Stimulated activated CD8-positive, alpha-beta memory T cell treated with anti-CD3 and anti-CD28 coated beads, Interleukin-4, amount 100 ng/mL, for 24 hours (primary cell): ENCODE measurements around the gene SPDYE4.

ENCODE experiments used
- DNase-seq: peaks from one replicate; pipeline ENCODE4 v3.0.0-alpha.2; 2020; ENCODE audit warnings: low read depth

SPDYE4 gene

DNA sequence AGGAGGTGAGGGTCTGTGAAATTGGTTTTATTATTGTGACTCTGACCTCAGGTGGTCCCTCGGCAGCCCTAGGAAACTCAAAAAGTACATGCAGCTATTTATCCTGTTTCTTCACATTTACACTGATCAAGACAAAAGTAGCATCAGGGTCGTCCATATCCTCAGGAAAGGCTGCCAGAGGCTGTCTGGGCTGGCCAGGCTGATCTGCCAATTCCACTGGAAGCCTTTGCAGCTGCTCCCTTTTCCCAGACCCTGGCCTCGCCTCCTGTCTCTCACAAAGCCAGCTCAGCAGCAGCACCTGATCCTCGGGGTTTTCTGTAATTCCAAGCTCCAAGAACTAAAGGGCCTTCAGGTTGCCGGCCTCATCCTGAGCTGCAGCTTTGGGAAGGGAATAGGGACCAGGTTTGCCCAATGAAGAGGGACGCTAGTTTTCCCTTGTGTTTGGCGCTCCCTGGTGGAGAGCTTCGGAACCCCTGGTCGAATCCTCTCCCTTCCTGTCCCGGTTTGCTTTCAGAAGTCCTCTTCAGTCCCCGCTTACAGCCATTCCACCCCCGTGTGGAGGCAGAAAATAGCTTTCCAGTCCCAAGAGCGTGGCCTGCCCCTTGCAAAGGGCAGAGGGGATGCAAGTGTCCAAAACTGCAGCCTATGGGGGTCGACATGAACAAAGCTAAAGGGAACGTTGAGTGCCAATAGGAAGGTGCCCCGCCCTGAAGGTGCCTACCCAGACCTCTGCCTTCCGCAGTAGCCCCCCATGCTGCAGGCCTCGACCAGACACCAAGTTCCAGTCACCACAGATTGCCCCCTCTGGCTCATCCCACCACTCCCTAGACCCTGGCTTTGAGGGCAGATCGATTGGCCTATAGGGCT lies 27.4 kb upstream of the SPDYE4 start:
- DNase-seq, result peak; percentile 45

GRCh38 chr17:8782176-8782575 lies 23.8 kb upstream of the SPDYE4 start:
- DNase-seq, result no peak

- DNase-seq, result no peak
These were observed 23.4 kb upstream of the SPDYE4 start for GRCh38 chr17:8781776-8782175.

GRCh38 chr17:8776881-8777280 lies 18.5 kb upstream of the SPDYE4 start:
- DNase-seq, result no peak

GRCh38 chr17:8776248-8776647 lies 17.9 kb upstream of the SPDYE4 start:
- no peak for DNase-seq

- DNase-seq, result no peak
These were observed 8.4 kb upstream of the SPDYE4 start for GRCh38 chr17:8766731-8767130.

GRCh38 chr17:8762012-8762411 lies 3.7 kb upstream of the SPDYE4 start:
- no peak for DNase-seq

DNA sequence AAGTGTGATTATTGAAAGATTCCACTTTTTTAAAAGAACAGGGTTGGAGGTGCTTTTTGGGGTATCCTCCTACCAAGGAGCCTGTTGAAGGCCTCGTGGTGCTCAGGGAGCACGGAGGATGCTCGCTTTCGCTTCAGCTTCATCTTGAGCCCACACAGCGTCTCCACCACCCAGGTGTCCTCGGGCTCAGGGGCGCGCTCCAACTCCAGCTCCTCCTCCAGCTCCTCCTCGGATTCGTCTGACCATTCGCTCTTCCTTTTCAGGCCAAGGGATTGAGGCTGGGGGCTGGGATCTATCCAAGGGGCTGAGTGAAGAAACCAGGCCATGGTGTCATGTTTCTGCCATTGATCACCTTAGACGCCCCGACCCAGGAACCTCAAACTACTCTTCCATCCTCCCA lies 1.2 kb downstream of the SPDYE4 start:
- no peak for DNase-seq

DNA sequence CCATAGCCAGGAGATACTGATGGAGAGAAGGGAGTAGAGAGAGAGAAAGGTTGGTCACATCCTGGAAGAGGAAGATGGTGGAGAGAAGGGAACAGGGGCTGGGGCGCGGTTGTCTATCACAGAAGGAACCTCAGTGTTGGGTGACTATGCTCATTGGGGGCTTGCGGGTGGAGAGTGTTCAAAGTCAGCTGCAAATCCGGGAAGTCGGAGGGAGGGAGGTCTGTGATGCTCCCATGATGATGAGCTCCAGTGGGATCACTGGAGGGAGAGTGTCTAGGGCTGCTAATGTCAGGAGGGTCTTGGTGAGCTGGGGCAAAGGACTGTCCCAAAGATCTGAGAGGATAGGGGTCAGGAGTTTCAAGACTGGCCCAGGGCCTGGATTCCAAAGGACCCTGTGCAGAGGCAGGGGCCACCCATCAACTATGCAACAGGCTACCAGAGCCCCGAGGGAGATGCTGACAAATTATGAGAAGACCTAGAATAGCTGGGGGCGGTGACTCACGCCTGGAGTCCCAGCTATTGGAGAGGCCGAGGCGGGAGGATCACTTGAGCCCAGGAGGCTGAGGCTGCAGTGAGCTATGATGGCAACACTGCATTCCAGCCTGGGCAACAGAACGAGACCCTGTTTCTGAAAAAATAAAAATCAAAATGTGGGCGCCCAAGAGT lies 2.6 kb downstream of the SPDYE4 start:
- DNase-seq, result no peak

DNA sequence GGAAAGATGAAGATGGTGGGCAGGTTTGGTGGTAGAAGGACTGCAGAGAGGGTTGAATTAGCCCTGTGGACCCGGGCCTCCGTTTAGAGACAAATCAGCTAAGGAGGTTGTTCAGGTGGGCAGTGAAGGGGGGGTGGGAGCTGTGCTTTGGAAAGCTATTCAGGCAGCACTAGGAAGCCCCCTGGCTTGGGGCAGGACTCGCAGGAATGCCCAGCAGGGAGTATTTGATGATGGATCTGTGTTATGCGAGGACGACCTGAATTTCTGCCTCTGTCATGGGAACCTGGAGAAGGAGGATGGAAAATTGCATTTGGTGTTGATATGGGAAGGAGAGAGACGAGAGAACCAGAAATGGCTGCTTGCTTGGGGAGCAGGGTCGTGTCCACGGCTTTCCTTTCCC lies 3.5 kb downstream of the SPDYE4 start:
- no peak for DNase-seq

- no peak for DNase-seq
These were observed 4.3 kb downstream of the SPDYE4 start for GRCh38 chr17:8753976-8754440.

DNA sequence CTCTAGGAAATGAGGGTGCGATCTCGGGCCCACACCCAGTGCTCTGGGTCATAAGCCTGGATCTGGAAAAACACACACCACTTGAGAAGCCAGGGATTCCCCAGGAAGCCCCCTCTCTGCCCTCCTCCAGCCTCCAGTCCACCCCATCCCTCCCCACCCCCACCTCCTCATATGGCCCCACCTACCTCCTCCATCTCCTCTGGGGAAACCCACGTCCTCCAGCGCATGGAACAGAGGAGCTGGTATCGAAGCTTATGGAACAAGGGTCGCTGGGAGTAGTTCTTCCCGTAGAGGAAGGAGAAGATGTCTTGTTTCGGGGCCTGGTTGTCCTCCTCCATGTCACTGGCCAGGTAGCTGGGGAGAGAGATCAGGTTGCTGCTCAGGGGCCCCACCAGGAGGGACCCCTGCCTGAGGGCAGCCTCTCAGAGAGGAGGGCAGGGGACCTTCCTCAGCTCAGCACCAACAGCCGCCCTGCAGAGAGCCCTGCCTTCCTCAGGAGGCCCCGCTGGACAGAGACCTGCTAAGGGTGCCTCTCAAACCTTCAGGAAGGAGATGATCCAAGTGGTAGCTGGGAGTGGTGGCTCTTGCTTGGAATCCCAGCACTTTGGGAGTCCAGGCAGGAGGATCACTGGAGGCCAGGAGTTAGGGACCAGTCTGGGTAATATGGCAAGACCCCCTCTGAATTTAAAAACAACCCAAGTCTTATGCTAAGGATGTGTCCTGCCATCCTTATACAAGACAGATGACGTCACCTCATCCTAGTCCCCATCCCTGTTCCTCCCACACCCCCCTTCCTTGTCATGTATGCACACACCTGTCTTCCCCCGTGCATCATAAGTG lies 5.0 kb downstream of the SPDYE4 start:
- DNase-seq, result no peak

DNA sequence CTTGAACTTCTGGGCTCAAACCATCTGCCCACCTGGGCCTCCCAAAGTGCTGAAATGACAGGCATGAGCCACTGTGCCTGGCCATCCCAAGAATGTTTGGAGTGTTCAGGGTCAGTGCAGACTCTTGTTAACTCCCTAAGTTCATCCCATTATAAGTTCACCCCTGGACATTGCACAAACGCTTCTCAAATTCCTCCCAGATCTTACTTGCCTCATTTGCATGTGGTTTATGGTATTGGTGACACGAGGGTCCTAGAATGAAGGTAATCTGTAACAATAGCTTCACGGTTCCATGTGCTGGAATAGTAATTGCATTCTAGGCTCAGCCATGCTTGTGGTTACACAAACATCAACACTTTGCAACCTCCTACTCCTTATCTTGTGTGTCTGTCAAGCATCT lies 8.7 kb downstream of the SPDYE4 start:
- DNase-seq, result no peak

- no peak for DNase-seq
These were observed 10.6 kb downstream of the SPDYE4 start for GRCh38 chr17:8747742-8748141.

DNA sequence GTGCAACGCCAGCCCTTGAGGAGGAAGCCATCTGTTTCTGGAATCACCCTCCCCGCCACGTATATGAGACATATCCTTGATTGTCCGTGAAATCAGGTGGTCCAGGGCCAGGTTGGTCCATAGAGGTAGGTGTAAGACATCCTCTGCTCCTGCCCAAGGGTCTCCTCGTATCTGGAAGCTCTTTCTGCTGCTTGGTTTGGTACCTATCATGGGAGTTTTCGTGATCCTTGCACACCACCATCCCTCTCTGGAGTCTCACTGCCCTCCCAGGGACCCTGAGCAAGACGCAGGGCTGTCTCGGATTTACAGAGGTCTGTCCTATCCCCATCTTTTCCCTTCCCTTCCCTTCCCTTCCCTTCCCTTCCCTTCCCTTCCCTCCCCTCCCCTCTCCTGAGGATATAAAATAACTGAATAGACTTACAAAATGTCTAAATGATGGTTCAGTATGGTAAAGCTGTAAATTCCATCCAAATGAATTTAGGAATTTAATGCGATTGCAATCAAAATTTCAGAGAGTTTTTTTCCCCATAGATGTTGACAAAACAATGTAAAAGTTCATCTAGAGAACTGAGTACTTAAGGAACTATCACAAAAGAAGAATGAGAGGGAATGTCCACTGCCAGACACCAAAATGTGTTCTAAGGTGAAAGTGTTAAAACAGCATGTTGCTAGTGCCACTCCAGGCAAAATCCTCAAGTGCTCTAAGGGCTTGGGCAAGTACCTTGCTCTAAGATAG lies 11.7 kb downstream of the SPDYE4 start:
- no peak for DNase-seq

GRCh38 chr17:8745586-8746500 lies 12.5 kb downstream of the SPDYE4 start:
- DNase-seq, result peak; percentile 75

GRCh38 chr17:8744086-8744785 lies 14.1 kb downstream of the SPDYE4 start:
- no peak for DNase-seq

DNA sequence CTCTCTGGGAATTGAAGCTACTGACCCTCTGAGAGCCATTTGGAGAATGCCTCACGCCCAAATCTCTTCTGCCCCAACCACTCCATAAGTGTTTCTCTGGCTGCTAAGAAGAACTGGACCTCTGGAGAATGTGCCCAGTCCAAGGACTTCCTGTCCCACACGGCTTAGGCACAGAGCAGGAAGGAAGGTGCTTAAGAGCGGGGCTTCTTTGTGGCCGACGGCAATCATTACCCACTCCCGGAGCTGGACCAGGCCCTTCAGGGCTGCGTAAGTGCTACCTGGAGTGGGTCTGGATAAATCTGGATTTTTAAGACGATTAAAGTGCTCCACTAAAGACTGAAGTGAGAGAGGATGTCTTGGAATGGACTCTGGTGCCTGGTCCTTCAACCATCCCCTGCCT lies 15.5 kb downstream of the SPDYE4 start:
- DNase-seq, result no peak

DNA sequence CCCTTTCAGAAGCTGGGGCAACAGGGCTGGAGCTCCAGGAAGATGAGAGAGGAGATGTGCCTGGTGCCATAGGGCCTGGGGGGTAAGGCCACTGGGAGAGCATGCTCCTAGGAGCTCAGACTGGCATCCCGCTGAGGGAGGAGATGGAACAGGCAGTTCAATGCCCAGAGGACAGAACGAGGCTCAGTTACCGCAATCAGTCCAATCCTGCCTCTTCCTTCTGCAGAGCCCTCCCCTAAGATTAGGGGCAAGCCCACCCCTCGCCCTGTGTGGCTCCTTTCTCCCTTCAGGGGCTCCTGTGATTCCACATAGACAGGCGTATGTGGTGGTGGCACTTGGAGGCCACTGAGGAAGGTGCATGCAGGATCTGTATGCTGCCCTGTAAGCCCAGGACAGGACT lies 16.1 kb downstream of the SPDYE4 start:
- no peak for DNase-seq

DNA sequence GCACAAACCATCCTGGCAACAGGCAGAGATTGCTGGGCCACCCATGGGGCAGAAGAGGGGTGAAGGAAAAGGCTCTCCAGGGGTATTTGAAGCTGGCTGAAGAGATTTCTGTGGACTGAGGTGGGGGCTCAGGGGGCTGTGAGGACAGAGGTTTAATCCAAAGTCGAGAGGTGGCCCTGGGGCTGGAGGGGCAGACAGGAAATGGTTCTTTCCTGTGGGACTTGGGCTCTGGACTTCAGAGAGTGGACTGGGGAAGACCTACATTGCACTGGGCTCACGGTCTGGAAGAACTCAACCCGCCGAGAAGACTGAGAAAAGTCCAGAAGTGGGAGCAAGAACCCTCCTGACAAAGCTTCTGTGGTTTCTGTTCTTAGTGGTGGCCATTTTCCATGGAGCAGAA lies 16.6 kb downstream of the SPDYE4 start:
- DNase-seq, result no peak
